Chondrocyte (in vitro differentiated cells): ENCODE measurements around the gene RWDD1. TPM values are rescaled to one million over a fixed set of nuclear protein-coding genes. Genes with fewer than 3 reads are reported as not detected.

Experiments
- DNase-seq: peaks from one replicate; pipeline ENCODE4 v3.0.0; 2021; ENCODE audit warnings: mixed read lengths, low spot score
- H3K27ac Mint-ChIP-seq: one replicate; pipeline ENCODE4 v1.8.0; 2021; ENCODE audit warnings: mild to moderate bottlenecking, moderate library complexity, mixed read lengths; ENCODE audit not compliant: unreplicated experiment
- H3K27me3 Mint-ChIP-seq: 2 replicates; pipeline ENCODE4 v1.8.0; 2021; ENCODE audit warnings: low read depth, mixed read lengths
- H3K36me3 Mint-ChIP-seq: 2 replicates; pipeline ENCODE4 v1.8.0; 2021; ENCODE audit warnings: low read depth, mixed read lengths
- H3K4me1 Mint-ChIP-seq: 2 replicates; pipeline ENCODE4 v1.8.0; 2021; ENCODE audit warnings: low read depth, mild to moderate bottlenecking, mixed read lengths
- H3K4me3 Mint-ChIP-seq: one replicate; pipeline ENCODE4 v1.8.0; 2021; ENCODE audit warnings: mild to moderate bottlenecking, moderate library complexity, mixed read lengths; ENCODE audit not compliant: unreplicated experiment
- H3K9me3 Mint-ChIP-seq: 2 replicates; pipeline ENCODE4 v1.8.0; 2021; ENCODE audit warnings: low read depth, mixed read lengths
- CTCF ChIP-seq: fragments of 200-600 bp; sonication (generic); IDR thresholded peaks from 2 replicates; pipeline ENCODE4 v1.5.0; 2021; ENCODE audit warnings: antibody characterized with exemption, mild to moderate bottlenecking, moderate library complexity
- total RNA-seq: library from RNA; stranded (reverse); gene quantifications from 3 replicates; pipeline ENCODE4 v1.2.1, GENCODE V29; 2021

Gene RWDD1
- total RNA-seq, 1 donor from 2014 or later = 44.4 TPM

DNA sequence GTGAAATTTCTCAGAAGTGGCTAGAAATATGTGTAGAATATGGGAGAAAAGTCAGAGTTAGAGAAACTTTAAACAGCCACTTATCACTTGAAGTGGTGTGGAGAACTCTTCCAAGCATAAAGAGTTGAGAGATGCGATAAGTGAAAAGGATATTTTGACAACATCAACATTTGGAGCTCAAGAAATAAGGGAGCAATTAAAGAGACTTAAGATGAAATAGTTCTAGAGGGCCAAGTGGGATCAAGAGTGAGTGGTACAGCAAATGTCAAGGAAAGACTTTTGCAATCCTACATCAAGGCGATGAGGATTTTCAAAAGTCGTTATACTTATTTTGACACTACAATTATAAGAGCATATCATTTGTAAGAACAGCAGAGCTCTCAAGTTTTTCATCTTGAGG is 54.6 kb downstream of the RWDD1 start:
- Mint-ChIP-seq H3K4me3 (no peak overlapping the region), H3K36me3 (no peaks in the 10 kb centered on the region), H3K27ac (no peak overlapping the region), H3K9me3 (no peaks in the 10 kb centered on the region), H3K4me1 (no peaks in the 10 kb centered on the region), H3K27me3 (no peaks in the 10 kb centered on the region)
- no peak for TF ChIP-seq CTCF
- no peak for DNase-seq

- H3K9me3 Mint-ChIP-seq = no peaks in the 10 kb centered on the region
- no peak for TF ChIP-seq CTCF
- no peaks in the 10 kb centered on the region for H3K4me1 Mint-ChIP-seq
- no peaks in the 10 kb centered on the region for H3K27me3 Mint-ChIP-seq
- no peak overlapping the region for H3K27ac Mint-ChIP-seq
- no peak for DNase-seq
- peaks cover 10% of the 10 kb centered on the region for H3K36me3 Mint-ChIP-seq
- H3K4me3 Mint-ChIP-seq = no peak overlapping the region
Measured at GRCh38 chr6:116629563-116629981, 58.3 kb downstream of the RWDD1 start.

- TF ChIP-seq CTCF = no peak
- no peaks in the 10 kb centered on the region for H3K4me1 Mint-ChIP-seq
- no peak for DNase-seq
- peaks cover 14% of the 10 kb centered on the region for H3K36me3 Mint-ChIP-seq
- no peak overlapping the region for H3K27ac Mint-ChIP-seq
- H3K27me3 Mint-ChIP-seq = no peaks in the 10 kb centered on the region
- no peaks in the 10 kb centered on the region for H3K9me3 Mint-ChIP-seq
- H3K4me3 Mint-ChIP-seq = no peak overlapping the region
Measured at GRCh38 chr6:116631379-116631990, 60.2 kb downstream of the RWDD1 start.

GRCh38 chr6:116633685-116634084 is 62.4 kb downstream of the RWDD1 start:
- no peak for DNase-seq
- H3K9me3 Mint-ChIP-seq = no peaks in the 10 kb centered on the region
- no peak overlapping the region for H3K4me3 Mint-ChIP-seq
- H3K36me3 Mint-ChIP-seq = peaks cover 17% of the 10 kb centered on the region
- TF ChIP-seq CTCF = peak; percentile 39
- H3K27me3 Mint-ChIP-seq = no peaks in the 10 kb centered on the region
- H3K27ac Mint-ChIP-seq = no peak overlapping the region
- no peaks in the 10 kb centered on the region for H3K4me1 Mint-ChIP-seq

Other genes with a start within 250 kb of the RWDD1 start
- 71.9 to 95.0 TPM (median 78.0 TPM) in 3 replicates for gene DSE, start 200.6 kb upstream of the RWDD1 start, total RNA-seq
- gene CALHM6, start 110.1 kb upstream of the RWDD1 start, total RNA-seq = 1.9 to 3.6 TPM (median 2.7 TPM) in 3 replicates
- 9.7 to 10.8 TPM (median 10.4 TPM) in 3 replicates for gene CALHM5, start 59.9 kb upstream of the RWDD1 start, total RNA-seq
- 0.19 TPM in 1 of 3 replicates, not detected in the others for gene TRAPPC3L, start 25.8 kb upstream of the RWDD1 start, total RNA-seq
- not detected in 3 replicates for gene CALHM4, start 17.8 kb upstream of the RWDD1 start, total RNA-seq
- gene RSPH4A, start 45.0 kb downstream of the RWDD1 start, total RNA-seq = 0.36 TPM in 1 of 3 replicates, not detected in the others
- 9.3 to 9.9 TPM (median 9.5 TPM) in 3 replicates for gene ZUP1, start 97.3 kb downstream of the RWDD1 start, total RNA-seq
- 8.3 to 11.4 TPM (median 10.0 TPM) in 3 replicates for gene KPNA5, start 109.7 kb downstream of the RWDD1 start, total RNA-seq
- gene FAM162B, start 194.2 kb downstream of the RWDD1 start, total RNA-seq = not detected in 3 replicates